GM18861 (cell line): Measurements from ENCODE around the gene NTN1.
"Not testable (repeated sequence)": the region's sequence is repeated elsewhere in the genome, so short reads cannot be mapped to it uniquely, and the experiment has no call there.

Experiments
- ATAC-seq: cut with Tn5 transposase; IDR thresholded peaks from one replicate; pipeline ENCODE4 v1.9.1; 2021; ENCODE audit not compliant: unreplicated experiment

Gene NTN1

DNA sequence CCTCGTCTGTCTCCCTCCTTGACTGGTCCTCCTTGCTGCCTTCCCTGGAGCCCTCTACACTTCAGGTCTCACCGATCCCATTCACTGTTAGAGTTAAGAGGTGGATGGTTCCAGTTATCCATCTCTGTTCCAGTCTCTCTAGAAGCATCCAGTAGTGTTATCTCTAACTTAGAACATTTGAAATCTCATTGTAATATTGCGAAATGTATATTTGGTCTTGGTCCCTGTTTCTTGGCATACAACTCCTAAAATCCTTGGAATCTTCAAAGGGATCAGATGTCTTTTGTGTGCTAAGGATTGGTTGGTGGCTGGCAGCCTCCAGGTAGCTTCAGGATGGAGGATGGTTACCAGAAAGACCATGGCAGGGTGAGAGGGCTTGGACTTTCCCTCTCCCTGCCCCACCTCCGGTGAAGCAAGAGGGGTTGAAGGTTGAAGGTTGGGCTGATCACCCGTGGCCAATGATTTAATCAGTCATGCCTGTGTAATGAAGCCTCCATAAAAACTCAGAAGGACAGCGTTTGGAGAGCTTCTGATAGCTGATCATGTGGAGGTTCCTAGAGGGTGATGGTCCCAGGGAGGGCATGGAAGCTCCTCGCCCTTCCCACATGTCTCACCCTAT is 59.1 kb downstream of the NTN1 start:
- ATAC-seq, result no peak

DNA sequence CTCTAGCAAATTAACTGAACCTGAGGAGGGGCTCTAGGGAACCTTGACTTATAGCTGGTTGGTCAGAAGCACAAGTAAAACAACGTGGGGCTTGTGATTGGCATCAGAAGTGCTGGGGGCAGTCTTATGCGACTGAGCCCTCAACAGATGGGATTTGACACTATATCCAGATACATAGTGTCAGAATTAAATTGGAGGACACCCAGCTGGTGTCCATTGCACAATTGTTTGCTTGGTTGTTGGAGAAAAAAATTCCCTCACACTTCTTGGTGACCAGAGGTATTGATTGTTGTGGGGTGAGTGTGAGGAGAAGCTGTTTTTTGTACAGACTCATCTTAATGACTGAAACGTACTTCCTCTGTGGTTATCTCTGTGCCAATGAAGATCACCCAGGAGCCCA is 59.7 kb downstream of the NTN1 start:
- ATAC-seq, result no peak

DNA sequence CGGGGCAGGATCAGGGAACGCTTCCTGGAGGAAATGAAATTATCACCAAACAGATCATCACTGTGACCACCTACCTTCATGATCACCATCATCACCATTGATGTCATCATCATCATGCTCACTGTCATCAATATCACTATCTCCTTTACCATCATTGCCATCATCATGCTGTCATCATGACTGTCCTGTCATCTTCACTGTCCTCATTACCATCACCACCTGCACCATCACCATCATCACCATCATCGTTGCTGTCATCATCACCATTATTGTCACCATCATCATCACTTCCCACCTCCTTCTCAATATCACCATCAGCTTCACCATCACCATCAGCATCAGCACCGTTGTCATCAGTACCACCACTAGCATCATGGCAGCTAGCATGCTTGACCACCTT is 65.3 kb downstream of the NTN1 start:
- no peak for ATAC-seq

DNA sequence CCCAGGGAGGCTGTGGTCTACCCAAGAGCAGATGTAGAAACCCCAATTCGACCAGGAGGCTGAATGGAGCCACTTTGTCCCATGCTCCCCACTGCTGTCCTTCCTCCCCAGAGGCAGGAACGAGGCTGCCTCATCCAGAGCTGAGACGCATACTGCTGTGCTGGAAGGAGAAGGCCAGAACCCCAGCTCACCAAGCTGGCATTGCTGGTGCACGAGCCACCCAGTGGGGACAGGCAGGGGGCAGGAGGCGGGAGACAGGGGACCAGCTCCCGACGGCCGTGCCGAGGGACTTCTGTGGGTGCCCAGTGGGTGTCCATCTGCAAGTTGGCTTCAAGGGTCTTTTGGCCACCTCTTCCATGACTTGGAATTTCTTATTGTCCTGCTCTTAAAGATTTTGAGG is 66.6 kb downstream of the NTN1 start:
- no peak for ATAC-seq

- no peak for ATAC-seq
These were observed 69.4 kb downstream of the NTN1 start for GRCh38 chr17:9090641-9091096.

- ATAC-seq, result no peak
These were observed 72.9 kb downstream of the NTN1 start for GRCh38 chr17:9094193-9094592.

GRCh38 chr17:9095390-9095789 is 74.1 kb downstream of the NTN1 start:
- ATAC-seq, result no peak

GRCh38 chr17:9098242-9098825 is 77.0 kb downstream of the NTN1 start:
- ATAC-seq, result no peak

- no peak for ATAC-seq
These were observed 80.0 kb downstream of the NTN1 start for GRCh38 chr17:9101356-9101755.

DNA sequence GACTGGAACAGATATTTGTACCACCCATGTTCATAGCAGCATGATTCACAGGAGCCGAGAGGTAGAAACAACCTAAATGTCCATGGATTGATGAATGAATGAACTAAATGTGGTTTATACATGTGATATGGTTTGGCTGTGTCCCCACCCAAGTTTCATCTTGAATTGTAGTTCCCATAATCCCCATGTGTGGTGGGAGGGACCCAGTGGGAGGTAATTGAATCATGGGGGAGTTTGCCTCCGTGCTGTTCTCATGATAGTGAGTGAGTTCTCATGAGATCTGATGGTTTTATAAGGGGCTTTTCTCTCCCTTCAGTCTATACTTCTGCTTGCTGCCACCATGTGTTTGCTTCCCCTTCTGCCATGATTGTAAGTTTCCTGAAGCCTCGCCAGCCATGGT is 81.9 kb downstream of the NTN1 start:
- ATAC-seq, result not testable (repeated sequence)

DNA sequence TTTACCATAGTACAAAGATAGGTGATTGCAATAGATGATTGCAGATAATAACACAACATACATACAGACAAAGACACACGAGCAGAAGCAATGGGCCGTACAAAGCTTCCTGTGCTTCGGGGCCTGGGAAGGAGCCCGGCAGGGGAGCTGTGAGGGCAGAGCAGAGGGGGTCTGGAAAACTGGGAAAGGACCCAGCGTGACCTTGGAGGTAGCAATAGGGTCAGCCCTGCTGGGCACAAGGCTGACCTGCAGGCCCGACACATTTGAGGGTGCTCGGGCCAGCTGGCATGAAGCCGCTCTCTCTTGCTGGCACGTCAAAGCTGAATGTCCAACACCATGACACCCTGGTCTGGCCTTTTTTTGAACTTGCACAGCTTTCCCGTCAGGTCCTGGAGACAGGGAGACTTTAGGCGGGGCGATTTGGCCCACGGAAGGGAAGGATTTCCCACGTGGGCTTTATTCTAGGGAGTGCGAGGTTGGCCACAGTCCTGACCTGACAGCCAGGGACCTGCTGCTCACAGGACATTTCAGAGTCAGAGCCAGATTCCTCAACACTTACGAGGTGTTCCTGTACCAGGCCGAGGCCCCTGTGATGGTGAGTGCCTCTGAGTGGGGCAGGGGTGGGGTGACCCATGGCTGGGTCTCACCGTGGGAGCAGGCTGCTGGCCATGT is 83.2 kb downstream of the NTN1 start:
- no peak for ATAC-seq

GRCh38 chr17:9105068-9105868 is 84.0 kb downstream of the NTN1 start:
- ATAC-seq, result no peak

GRCh38 chr17:9106278-9106677 is 85.0 kb downstream of the NTN1 start:
- not testable (repeated sequence) for ATAC-seq

GRCh38 chr17:9107527-9107926 is 86.2 kb downstream of the NTN1 start:
- no peak for ATAC-seq

GRCh38 chr17:9108146-9108545 is 86.8 kb downstream of the NTN1 start:
- ATAC-seq, result no peak

DNA sequence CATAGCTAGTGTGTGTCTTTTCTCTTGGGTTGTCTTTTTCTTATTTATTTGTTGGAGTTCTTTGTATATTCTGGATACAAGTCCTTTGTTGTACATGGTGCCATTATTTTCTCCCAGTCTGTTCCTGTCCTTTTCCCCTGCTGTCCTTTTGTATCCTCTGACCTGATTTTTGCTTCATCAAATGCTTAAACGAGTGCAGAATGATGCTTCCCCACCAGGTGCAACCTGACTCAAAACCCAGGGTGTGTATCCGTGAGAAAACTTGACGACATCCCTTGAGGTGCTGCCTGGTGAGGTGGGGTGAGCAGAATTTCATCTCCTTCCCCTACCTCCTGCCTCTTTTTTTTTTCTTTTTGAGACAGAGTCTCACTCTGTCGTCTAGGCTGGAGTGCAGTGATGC is 88.6 kb downstream of the NTN1 start:
- no peak for ATAC-seq

DNA sequence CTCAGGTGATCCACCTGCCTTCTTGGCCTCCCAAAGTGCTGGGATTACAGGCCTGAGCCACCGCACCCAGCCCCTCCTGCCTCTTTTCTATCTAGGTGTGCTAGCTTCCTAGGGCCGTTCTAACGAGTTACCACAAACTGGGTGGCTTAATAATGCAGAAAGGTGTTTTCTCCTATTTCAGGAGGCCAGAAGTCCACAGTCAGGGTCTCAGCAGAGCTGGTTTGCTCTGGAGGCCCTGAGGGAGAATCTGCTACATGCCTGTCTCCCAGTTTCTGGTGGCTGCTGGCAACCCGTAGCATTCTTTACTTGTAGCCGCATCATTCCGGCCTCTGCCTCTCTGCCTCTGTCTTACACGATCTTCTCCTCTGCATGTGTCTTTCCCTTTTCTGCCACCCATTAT is 89.2 kb downstream of the NTN1 start:
- no peak for ATAC-seq

DNA sequence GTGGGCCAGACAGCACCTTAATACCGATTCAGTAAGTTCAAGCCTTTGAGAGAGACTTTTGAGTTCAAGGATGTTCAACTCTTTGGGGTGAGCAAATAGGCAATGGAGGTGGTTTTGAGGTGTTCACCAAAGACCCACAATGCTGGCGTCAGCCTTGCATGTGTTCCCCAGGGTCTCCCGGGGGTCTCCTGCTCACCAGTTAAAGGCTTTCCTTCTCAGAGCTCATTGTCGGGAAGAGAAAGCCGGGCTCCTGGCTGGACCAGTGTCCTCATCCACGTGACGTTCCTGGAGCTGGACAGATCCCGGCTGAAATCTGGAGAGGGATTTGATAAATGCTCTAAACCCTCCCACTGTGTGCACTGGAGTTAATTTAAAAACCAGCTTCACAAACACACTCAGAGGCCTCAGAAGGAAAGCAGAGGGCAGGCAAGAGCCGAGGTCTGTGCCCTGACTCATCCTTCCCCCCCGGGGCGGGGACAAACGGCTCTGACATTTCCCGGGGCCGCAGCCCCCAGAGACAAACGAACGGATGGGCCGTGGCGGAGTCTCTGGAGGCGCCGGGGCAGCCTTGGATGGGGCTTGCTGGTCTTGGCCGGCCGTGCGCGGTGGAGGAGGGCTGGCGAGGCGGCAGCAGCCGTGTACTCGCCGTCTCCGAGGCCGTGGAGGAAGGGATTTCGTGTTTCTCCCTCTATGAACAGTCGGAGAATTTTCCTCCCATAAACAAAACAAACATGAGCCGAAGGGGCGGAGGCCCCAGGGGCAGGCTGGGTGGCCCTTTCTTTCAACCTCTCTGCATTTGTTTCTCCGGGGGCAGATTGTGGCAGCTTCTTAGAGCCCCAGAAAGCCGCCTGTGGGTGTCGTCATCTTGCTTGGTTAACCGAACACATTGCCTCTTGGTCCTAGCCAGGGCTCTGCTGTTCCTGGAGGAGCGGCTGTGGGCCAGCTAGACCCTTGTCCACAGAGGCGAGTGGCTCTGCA is 94.2 kb downstream of the NTN1 start:
- no peak for ATAC-seq

DNA sequence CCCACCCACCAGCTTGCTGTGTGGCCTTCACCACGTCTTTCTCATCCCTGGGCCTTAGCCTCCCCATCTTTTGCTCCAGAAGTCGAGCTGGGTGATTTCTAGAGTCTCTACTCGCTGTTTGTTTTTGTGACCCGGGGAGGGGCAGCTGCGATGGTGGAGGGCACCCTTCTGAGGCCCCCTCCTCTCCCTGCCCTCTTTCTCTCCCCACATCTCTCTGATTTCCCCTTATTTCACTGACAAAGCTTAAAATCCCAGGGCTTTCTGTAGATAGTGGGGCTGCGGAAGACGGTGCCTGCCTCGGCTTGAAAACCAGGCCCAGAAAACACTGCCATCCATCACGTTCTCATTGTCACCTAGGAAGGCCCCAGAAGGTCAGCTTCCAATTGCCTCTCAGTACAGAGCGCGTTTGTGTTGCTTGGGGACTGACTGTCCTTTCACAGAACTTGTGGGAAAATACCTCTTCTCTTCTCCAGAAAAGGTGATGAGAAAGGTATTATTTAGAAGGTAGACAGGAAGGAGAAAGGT is 95.1 kb downstream of the NTN1 start:
- ATAC-seq, result no peak

DNA sequence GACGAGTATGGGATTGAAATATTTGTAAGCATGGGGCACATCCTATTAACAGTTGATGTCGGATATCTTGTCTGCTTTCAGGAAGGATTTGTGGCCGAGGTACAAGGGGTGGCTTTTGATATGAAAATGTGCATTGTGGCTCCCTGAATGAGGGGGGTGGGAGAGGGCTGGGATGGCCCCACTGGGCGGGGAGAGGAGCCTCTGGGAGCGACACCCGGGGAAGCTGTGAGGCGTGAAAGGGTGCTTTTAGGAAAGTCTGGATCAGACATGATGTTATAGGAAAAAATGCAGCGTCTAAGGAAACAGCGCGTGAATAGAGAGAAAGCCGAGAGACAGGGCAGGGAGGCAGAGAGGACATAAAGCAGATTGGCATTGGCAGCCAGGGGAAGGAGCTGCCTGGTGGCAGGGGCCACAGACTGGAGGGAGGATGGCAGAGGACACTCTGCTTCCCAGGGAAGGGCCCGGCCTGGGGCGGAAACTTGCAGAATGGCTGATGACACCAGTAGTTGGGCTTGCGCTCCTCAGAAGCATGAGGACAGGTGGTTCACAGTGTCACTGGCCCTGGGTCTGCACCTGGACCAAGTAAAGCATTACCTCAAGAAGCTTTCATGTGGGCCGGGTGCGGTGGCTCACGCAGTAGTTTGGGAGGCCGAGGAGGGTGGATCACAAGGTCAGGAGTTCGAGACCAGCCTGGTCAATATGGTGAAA is 95.7 kb downstream of the NTN1 start:
- no peak for ATAC-seq
